SIG-M5 treated with dmso at 0.1 percent for 504 hours (cell line): ENCODE data around the gene LRRC8C.
A peak's percentile ranks its signal among the peaks of the same experiment; 100 is the strongest.

ENCODE experiments used
- DNase-seq: peaks from one replicate; lab custom pipeline; 2025; ENCODE audit not compliant: unreplicated experiment; lab: John Stamatoyannopoulos, UW

Gene LRRC8C

DNA sequence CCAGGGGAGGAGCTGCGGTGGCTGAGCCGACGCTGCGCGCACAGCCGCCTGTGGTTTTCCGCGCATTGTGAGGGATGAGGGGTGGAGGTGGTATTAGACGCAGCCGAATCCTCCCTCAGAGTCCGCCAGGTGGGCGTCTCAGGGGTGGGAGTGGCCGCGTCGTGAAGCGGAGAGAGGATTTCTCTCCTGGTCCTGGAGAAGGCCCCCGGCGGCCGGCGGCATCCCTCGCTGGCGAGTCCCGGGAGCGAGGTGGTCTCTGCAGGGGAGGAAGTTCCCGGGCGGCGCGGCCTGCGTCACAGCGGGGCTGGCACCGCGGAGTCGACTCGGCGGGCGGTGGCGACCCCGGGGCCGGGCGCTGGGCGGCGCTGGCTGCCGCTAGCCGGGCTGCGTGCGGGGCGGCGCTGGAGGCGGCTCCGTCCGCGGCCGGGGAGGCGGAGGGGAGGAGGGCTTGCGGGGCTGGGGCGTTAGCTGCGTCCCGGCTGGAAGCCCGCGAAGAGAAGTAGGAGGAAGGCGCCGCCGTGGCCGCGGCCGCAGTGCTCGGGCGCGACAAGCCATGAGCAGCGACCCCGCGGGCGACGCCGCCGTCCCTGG lies at the start of gene LRRC8C:
TSS of gene LRRC8C (plus strand) at position 464 of the 591 bp plus-strand sequence. CDS start 53,354 bp downstream, outside the sequence.
- peak; percentile 75 for DNase-seq

- no peak for DNase-seq
Measured at GRCh38 chr1:89584211-89584610, 48.7 kb upstream of the LRRC8C start.

DNA sequence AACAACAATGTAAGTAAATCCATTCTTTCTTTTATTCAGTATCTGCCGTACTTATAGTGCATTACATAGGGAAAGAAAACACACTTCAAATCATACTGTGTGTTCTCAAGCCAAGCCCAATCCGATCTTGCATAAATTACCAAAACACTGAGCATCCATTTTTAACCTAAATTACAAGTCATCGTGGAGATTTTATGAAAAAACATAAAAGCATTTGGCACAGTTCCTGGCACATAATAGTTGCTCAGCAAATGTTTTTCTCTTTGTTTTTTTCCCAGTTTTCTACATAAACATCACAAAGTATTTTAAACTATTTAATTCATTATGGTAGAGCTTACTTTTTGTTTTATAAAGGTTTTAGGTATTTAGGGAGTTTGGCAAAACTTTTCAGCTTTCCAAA lies 48.1 kb upstream of the LRRC8C start:
- no peak for DNase-seq

DNA sequence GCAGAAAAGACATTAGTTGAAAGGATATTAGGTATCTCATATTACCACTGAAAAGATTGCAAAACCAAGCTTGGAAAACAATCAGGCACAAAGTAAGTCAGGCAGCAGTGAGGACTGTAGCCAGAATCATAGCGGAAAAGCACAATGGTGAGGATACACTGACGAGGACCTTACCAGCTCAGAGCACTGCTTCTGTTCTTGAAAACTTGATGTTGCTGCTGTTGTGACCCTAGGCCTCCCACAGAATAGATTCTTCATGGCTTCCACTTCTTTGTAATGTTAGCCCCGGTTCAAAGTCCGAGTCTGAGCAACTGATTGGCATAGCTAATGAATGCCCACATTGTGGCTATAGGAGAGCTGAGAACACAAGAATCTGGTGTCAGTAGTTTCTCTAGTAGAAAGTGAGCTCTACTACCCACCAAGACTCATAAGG lies 45.2 kb upstream of the LRRC8C start:
- DNase-seq = no peak

DNA sequence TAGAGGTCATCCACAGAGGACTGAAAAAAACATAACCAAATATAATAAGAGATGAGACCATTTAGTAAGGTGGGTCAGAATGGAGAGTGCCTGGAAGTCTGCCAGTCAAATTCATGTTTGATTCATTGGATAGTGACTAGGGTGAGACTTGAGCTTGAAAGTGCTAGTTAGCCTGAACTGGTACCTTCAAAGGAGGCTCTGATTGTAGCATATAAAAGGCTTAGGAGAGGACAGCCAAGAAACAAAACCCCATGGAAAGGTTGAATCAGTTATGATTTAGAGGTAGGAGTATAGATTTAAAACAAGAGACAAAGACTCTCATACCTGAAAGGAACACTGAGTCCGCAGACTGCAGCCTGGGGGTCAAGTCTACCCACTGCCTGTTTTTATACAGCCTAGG lies 44.4 kb upstream of the LRRC8C start:
- no peak for DNase-seq

DNA sequence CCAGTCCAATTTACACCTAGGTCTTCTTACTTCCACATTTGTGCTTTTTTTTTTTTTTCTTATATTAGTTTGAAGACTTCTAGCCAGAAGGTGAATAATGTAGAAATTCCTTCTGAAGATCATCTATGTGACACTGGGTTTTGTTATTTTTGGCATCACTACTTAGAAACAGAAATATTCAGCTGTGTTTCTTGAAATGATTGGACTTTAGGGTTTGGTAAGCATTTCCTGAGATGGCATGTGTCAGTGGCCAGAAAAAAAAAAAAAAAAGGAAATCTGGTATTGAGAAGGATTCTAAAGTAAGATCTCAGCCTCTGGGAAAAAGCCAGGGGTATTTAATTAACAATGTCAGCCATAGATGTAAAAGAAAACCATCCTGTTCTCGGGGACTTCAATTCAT lies 43.4 kb upstream of the LRRC8C start:
- no peak for DNase-seq

GRCh38 chr1:89590341-89591080 lies 42.4 kb upstream of the LRRC8C start:
- no peak for DNase-seq

- peak; percentile 82 for DNase-seq
Measured at GRCh38 chr1:89592861-89593302, 40.0 kb upstream of the LRRC8C start.

- no peak for DNase-seq
Measured at GRCh38 chr1:89594096-89594740, 38.7 kb upstream of the LRRC8C start.

GRCh38 chr1:89596698-89597097 lies 36.2 kb upstream of the LRRC8C start:
- no peak for DNase-seq

DNA sequence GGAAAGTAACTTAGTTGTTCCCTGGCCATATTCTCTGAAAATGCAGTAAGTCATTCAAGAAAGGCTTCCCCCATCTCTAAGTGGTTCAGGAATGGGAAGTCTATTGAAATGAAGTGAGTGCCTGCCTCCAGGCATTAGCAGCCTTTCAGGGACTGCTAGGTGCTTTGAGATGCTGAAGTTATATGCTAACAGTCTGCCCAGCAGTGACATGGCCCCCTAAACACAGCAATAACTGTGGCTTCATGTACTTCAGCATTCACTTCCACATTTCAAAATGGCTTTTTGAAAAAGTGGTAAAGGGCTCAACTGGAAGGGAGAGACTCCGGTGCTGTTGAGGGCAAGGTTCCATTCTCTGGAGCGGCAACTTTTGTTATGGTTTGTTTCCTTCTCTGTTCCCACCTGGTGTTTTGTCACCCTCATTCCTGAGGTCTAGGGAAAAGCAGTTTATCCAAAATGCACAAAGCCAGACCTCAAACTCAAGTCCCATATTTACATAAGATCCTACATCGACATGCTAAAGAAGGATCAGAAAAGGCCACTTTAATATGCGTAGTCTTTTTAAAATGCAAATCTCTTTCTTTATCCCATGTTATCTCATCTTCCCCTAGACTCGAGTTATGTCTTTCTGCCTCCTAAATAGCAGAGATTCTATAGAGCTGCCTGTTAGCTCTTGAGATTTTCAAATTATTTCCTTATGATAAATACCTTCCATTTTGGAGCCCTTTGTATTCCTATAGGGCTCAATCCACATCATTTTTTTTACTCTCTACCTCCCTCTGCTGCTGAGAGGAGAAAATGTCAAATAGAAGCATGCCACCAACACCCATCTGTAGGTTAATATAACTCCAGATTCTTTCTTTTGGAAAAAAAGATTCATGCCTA lies 34.2 kb upstream of the LRRC8C start:
- DNase-seq = peak; percentile 29

GRCh38 chr1:89599332-89599630 lies 33.6 kb upstream of the LRRC8C start:
- DNase-seq = no peak

DNA sequence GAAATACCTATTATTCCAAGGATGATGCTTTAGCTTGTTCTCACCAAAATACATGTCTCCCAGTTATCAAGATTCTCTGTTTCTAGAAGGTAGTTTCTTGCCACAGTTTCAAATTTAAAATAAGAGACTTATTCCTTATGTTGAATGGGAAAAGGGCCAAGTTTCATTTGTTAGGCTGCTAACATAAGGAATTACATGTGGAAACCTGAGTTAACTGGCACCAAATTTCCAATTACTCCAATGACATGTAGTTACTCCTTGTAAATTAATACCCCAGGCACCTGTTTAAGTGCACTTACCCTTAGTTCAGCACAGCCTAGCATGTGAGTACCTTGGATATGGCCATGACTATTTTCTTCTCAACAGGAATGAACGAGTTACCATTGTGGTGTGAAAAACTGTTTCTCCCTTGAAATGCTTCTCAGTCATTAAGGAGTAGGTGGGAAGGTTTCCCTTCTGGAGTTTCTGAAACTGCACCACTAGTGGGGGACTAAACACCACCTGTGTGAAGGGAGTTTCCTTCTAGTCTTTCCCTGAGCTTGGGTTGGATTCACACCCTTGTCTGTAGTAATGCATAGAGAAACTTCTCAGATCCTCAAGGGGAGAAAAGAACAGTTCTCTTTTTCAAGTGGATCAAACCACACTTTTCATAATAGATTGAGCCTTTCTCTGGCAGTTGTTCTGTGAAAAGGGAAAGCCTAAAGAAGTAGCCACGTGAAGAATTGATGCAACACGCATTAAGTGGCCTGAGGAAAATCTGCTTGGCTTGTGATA lies 32.3 kb upstream of the LRRC8C start:
- no peak for DNase-seq

DNA sequence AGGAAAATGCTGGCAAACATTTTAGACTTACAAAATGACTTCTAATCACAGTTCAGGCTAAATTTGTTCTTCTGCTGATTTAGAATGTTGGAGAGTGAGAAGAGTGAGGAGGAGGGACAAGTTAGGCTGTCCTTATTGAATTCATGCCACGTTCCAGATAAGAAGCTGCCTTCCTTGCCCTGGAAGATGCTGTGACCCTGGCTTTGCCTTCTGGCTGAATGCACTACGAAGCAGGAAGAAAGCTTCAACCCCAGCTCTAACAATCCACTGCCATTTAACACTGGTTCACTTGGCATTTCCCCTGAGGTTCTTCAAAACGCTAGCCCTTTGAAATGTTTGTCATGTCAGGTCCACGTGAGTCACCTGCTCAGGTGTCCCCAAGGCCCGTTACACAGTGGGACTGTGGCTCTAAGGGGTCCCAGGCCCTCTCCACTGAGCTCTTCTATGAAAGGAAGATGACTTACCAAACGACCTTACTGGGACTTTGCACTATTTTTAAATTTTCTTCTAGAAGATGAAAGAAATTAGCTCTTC lies 30.0 kb upstream of the LRRC8C start:
- no peak for DNase-seq

GRCh38 chr1:89603651-89604413 lies 29.1 kb upstream of the LRRC8C start:
- no peak for DNase-seq

- no peak for DNase-seq
Measured at GRCh38 chr1:89604414-89604735, 28.5 kb upstream of the LRRC8C start.

DNA sequence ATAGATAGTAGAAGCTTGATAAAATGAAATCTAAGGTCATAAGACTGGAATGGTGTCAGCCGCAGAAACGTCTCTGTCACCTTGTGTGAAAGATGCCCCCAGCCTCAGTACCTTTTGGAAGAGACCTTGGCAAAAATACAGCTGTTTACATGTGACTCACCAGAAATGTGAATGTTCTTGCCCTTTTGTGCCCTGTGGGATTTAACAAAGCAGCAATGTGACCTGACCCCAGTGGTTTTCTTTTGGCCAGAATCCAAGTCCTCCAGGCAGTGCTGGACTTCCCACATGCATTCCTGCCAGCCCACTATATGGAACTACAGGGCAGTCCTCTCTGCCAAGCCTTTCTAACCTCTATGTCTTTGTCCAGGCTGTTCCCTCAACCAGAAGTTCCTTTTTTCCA lies 27.2 kb upstream of the LRRC8C start:
- DNase-seq = no peak

DNA sequence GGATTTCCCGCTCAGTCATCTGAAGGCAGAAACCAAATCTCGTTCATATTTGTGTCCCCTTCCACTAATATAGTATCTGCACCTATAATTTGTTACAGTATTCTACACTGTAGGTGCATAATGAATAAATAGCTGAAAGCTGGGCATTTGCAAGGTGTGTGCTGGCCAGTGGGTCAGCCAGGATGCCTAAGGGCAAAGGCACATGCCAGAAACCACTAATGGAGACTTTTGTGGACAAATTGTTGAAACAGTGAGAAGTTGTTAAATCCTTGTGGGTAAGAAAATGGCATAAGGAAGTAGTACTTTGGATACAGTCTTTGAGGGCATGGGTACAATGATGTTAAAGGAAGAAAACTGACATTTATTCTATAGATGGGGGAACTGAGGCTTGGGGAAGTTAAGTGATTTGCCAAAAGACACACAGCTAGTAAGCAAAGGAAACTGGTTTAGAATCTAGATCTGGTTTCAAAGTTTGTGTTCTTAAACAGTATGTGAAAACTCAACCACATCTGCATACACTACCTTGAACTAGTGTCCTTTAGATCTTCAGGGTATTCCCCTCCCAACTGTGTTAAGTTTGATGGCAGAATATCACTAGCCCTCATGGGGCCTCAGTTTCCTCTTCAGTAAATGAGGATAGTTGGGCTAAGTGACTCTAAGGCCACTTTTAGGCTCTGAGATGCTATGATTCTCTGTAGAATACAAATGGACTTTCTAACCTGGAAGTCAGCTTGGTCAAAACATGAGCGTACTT lies 26.5 kb upstream of the LRRC8C start:
- no peak for DNase-seq

GRCh38 chr1:89607156-89607555 lies 25.8 kb upstream of the LRRC8C start:
- DNase-seq = no peak
